Activated naive CD4-positive, alpha-beta T cell treated with anti-CD3 and anti-CD28 coated beads for 36 hours (primary cell): ENCODE results near the gene USP8. TPM values are rescaled to one million over a fixed set of nuclear protein-coding genes. Genes with fewer than 3 reads are reported as not detected.
A peak's percentile ranks its signal among the peaks of the same experiment; 100 is the strongest.

ENCODE experiments used
- CTCF ChIA-PET: fragments of 350-600 bp; sonication (Branson Sonifier 250); formaldehyde crosslinking; loops from one replicate; lab custom pipeline; 2021; ENCODE audit warnings: antibody characterized with exemption; lab: Charles Lee
- DNase-seq: peaks from one replicate; pipeline ENCODE4 v3.0.0-alpha.2; 2020
- H3K27ac Mint-ChIP-seq: one replicate; pipeline ENCODE4 v1.8.0; 2021; ENCODE audit warnings: mild to moderate bottlenecking, mixed read lengths
- H3K27me3 Mint-ChIP-seq: one replicate; pipeline ENCODE4 v1.8.0; 2021; ENCODE audit warnings: low read depth, mixed read lengths
- H3K36me3 Mint-ChIP-seq: one replicate; pipeline ENCODE4 v1.8.0; 2021; ENCODE audit warnings: low read depth, mixed read lengths
- H3K4me1 Mint-ChIP-seq: one replicate; pipeline ENCODE4 v1.8.0; 2021; ENCODE audit warnings: low read depth, mixed read lengths
- H3K4me3 Mint-ChIP-seq: one replicate; pipeline ENCODE4 v1.8.0; 2021; ENCODE audit warnings: mild to moderate bottlenecking, moderate library complexity, mixed read lengths
- H3K9me3 Mint-ChIP-seq: one replicate; pipeline ENCODE4 v1.8.0; 2021; ENCODE audit warnings: mixed read lengths
- intact Hi-C: fragments of 100-400 bp; cut with micrococcal nuclease; formaldehyde crosslinking; loops from one replicate; pipeline ENCODE4 v1.15.1; 2023
- total RNA-seq, 2 experiments: library from RNA; stranded (reverse); gene quantifications; one replicate each; pipeline ENCODE4 v1.2.3, GENCODE V29; 2021

The USP8 gene
- total RNA-seq, 2 experiments from 2014 or later: 31.6 TPM

DNA sequence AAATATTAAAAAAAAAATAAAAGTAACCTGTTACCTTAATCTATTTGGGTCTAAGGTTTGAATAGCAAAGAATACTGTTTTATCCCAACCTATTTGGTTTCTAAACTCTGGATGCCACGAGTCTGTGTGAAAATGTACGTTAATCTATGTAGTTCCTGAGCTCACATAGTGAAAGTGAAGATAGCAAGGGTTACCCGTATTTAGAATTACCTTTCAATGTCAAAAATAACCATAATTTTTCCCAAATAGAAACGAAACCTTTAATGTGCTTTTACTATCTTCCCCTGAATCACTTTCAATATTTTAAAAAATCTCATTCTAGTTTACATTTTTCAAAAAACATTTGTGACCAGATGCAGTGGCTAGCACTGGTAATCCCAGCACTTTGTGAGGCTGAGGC lies 128.0 kb downstream of the USP8 start:
- no peaks in the 10 kb centered on the region for H3K9me3 Mint-ChIP-seq
- no peak overlapping the region for H3K4me3 Mint-ChIP-seq
- H3K27ac Mint-ChIP-seq: no peak overlapping the region
- intact Hi-C loops: no loop called here
- H3K4me1 Mint-ChIP-seq: peaks cover 2% of the 10 kb centered on the region
- no peaks in the 10 kb centered on the region for H3K27me3 Mint-ChIP-seq
- CTCF ChIA-PET: no interaction called here
- DNase-seq: no peak
- no peaks in the 10 kb centered on the region for H3K36me3 Mint-ChIP-seq

DNA sequence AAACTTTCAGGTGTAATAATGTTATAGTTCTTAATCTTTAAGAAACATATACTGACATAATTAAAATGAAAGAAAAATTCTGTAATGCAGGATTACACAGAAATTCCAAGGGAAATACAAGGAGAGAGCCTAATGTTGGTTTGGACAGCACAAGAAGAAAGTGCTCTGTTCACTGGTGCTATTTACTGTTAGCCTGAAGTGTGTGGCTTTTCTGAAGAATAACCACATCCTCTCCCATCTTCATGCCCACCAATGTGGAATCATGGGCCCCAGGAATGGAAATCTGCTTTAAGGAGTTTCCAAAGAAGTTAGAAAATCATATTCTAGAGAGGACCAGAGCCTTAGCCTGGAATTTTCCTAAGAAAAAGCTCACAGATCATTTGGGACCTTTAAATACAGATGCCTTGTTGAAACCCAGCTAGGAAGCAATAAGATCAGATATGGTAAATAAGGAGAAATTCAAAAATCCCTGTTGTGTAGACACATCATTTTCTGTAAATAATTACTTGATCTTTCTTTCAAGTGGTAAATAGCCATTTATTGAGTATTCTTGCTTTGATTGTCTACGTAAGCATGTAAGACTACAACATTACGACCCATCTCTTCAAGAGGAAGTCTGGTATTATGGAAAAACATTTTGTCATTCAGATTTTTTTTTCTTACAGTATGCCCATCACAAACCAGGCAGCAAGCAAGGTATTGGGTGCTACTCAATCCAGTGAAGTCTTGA lies 132.6 kb downstream of the USP8 start:
- Mint-ChIP-seq H3K4me3 (no peak overlapping the region), H3K36me3 (peaks cover 1% of the 10 kb centered on the region), H3K4me1 (peaks cover 2% of the 10 kb centered on the region), H3K27ac (no peak overlapping the region), H3K9me3 (no peaks in the 10 kb centered on the region), H3K27me3 (no peaks in the 10 kb centered on the region)
- intact Hi-C loops: no loop called here
- CTCF ChIA-PET: no interaction called here
- no peak for DNase-seq

DNA sequence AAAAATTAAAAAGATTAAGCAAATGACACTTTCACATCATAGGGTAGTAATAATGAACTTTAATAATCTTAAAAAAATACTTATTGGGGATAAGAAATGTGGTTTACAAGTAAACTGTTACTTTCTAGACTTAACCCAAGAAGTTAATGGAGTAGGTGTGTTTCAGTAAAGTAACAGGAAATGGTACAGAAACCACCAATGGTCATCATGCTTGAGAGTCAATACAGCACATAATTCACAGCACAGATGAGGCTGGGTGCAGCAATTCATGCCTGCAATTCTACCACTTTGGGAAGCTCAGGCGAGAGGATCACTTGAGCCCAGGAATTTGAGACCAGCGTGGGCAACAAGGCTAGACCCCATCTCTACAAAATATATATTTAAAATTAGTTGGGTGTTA lies 133.8 kb downstream of the USP8 start:
- CTCF ChIA-PET: interaction anchor here (0.8 to 1.3 kb wide), 2 partner anchors 12 to 439 kb away, joined by 4 to 6 read pairs; no protein-coding TSS in a partner anchor
- Mint-ChIP-seq H3K36me3 (peaks cover 9% of the 10 kb centered on the region), H3K4me3 (no peak overlapping the region), H3K27ac (no peak overlapping the region), H3K9me3 (no peaks in the 10 kb centered on the region), H3K27me3 (no peaks in the 10 kb centered on the region), H3K4me1 (peaks cover 2% of the 10 kb centered on the region)
- intact Hi-C loops: no loop called here
- DNase-seq: no peak

DNA sequence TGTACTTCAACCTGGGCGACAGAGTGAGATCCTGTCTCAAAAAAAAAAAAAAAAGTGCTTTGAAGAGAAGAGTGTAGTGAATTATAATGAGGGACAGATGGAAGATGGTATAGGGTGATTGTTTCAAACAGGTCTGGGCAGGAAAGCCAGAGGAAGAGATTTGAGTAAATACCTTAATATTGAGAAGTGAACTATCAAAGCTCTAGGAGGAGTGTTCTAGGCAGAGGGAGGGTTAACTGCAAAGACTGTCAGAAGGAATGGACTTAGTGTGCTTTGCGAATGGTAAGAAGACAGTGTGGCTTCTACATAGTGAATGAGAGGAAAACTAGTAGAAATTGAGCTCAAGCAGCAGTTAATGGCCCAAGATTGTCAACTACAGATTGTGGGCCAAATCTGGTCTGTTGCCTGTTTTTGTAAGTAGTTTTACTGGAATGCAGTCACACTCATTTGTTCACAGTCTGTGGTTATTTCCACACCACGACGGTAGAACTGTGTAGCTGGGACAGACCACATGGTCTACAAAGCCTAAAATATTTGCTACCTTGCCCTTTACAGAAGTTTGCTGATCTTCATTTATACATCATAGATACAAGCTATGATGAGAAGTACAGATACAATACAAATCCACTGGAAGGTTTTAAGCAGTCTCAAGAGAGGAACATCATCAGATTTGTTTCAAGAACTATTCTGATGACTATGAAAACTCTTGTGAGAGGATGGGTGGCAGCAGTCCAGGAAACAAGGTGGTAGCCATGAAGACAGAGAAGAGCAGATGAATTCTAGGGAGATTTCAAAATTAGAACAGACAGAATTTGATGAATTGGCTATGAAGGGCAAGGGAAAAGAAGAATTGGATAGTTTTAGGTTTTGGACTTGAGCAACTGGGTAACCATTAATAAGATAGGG lies 138.8 kb downstream of the USP8 start:
- CTCF ChIA-PET: interaction anchor here (1.0 to 1.4 kb wide), 2 partner anchors 13 to 14 kb away, joined by 3 to 4 read pairs; no protein-coding TSS in a partner anchor
- peaks cover 17% of the 10 kb centered on the region for H3K36me3 Mint-ChIP-seq
- H3K4me3 Mint-ChIP-seq: no peak overlapping the region
- peak overlapping the region; percentile 75 for H3K27ac Mint-ChIP-seq
- no peaks in the 10 kb centered on the region for H3K9me3 Mint-ChIP-seq
- H3K27me3 Mint-ChIP-seq: no peaks in the 10 kb centered on the region
- H3K4me1 Mint-ChIP-seq: peaks cover 6% of the 10 kb centered on the region
- DNase-seq: peak; percentile 8
- intact Hi-C loops: loop anchor here (5.0 kb wide), 1 partner anchor 56 kb away; no protein-coding TSS in a partner anchor

DNA sequence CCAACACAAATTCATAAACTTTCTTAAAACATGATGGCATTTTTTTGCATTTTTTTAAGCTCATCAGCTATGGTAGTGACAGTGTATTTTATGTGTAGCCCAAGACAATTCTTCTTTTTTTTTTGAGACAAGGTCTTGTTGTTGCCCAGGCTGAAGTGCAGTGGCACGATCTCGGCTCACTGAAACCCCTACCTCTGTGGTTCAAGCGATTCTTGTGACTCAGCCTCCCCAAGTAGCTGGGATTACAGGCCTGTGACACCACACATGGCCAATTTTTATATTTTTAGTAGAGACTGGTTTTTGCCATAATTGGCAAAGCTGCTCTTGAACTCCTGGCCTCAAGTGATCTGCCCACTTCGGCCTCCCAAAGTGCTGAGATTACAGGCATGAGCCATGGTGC lies 139.6 kb downstream of the USP8 start:
- Mint-ChIP-seq H3K27me3 (no peaks in the 10 kb centered on the region), H3K27ac (peak overlapping the region; percentile 75), H3K4me1 (peaks cover 6% of the 10 kb centered on the region), H3K9me3 (no peaks in the 10 kb centered on the region), H3K4me3 (no peak overlapping the region), H3K36me3 (peaks cover 19% of the 10 kb centered on the region)
- CTCF ChIA-PET: interaction anchor here (1.4 kb wide), 1 partner anchor 15 kb away, joined by 4 read pairs; no protein-coding TSS in a partner anchor
- intact Hi-C loops: loop anchor here (5.0 kb wide), 1 partner anchor 56 kb away; no protein-coding TSS in a partner anchor
- DNase-seq: no peak

Other genes with a start within 250 kb of the USP8 start
- 10 to 100 TPM; 25.2 TPM for gene SLC27A2, start 242.2 kb upstream of the USP8 start, total RNA-seq
- 1 to 10 TPM in 1 of 2 experiments, under 1 TPM in 1; 0.95 to 1.1 TPM for gene HDC, start 158.7 kb upstream of the USP8 start, total RNA-seq
- 10 to 100 TPM; 48.2 to 53.5 TPM for gene GABPB1, start 69.2 kb upstream of the USP8 start, total RNA-seq
- not detected for gene USP50, start 122.3 kb downstream of the USP8 start, total RNA-seq